SU-DHL-6 (cell line): ENCODE measurements around the gene MYO6.

Experiments used
- EZH2phosphoT487 ChIP-seq: fragments of 200-600 bp; sonication (generic), shearing (Covaris generic); conservative IDR thresholded peaks from 2 replicates; pipeline ENCODE4 v1.6.1; 2018; ENCODE audit warnings: mild to moderate bottlenecking, antibody characterized with exemption, low read length, moderate library complexity, mixed read lengths
- TF ChIP-seq, protein P1 (sequence below): fragments of 200-600 bp; sonication (generic); IDR thresholded peaks from one replicate; pipeline ENCODE4 v1.5.1; 2017; ENCODE audit warnings: antibody characterized with exemption, mild to moderate bottlenecking, low read length, moderate library complexity; ENCODE audit not compliant: insufficient read depth, poor library complexity, severe bottlenecking

DNA sequence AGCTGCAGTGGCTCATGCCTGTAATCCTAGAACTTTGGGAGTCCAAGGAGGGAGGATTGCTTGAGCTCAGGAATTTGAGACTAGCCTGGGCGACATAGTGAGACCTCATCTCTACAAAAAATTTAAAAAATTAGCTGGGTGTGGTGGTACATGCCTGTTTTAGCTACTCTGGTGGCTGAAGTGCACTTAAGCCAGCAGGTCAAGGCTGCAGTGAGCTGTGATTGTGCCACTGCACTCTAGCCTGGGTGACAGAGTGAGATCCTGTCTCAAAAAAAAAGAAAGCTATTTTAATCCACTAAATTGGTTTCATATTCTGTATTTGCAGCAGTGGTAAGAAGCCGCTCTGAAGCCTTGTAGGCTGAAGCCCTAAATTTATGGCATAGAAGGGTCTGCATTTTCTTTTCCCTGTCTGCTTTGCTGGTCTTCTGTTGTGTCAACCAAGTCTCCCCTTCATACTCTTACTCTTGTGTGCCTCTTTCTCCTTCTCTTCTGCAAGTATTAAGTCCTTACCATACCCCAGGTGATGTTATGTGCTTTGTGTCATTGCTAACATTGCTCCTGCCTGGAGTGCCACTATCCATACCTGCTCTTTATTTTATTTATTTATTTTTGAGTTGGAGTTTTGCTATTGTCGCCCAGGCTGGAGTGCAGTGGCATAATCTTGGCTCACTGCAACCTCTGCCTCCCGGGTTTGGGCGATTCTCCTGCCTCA, 70.9 kb downstream of the MYO6 start:
- TF ChIP-seq, protein P1, sequence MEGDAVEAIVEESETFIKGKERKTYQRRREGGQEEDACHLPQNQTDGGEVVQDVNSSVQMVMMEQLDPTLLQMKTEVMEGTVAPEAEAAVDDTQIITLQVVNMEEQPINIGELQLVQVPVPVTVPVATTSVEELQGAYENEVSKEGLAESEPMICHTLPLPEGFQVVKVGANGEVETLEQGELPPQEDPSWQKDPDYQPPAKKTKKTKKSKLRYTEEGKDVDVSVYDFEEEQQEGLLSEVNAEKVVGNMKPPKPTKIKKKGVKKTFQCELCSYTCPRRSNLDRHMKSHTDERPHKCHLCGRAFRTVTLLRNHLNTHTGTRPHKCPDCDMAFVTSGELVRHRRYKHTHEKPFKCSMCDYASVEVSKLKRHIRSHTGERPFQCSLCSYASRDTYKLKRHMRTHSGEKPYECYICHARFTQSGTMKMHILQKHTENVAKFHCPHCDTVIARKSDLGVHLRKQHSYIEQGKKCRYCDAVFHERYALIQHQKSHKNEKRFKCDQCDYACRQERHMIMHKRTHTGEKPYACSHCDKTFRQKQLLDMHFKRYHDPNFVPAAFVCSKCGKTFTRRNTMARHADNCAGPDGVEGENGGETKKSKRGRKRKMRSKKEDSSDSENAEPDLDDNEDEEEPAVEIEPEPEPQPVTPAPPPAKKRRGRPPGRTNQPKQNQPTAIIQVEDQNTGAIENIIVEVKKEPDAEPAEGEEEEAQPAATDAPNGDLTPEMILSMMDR: no peak
- no peak for TF ChIP-seq EZH2phosphoT487
